Activated effector memory CD4-positive, alpha-beta T cell treated with anti-CD3 and anti-CD28 coated beads, Interleukin-2, amount 50 U/mL, for 16 hours (primary cell): ENCODE measurements around the gene ELP4.

Experiments
- DNase-seq: peaks from one replicate; pipeline ENCODE4 v3.0.0-alpha.2; 2020

ELP4 gene

DNA sequence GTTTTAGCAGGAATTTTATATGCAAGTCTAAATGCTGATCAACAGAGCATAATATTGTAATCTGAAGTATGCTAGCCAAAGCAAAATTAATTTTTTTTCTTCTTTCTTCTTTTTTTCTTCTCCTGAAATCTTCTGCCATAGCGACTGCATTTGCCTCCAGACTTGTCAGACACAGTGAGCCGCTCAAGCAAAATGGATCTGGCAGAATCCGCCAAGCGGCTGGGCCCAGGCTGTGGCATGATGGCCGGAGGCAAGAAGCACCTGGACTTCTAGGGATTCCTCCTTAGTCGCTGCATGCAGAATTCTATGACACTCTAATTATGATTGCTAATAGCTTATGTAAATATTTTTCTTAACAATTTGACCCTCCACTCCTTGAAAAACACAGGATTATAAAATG lies 273.7 kb downstream of the ELP4 start:
- no peak for DNase-seq

DNA sequence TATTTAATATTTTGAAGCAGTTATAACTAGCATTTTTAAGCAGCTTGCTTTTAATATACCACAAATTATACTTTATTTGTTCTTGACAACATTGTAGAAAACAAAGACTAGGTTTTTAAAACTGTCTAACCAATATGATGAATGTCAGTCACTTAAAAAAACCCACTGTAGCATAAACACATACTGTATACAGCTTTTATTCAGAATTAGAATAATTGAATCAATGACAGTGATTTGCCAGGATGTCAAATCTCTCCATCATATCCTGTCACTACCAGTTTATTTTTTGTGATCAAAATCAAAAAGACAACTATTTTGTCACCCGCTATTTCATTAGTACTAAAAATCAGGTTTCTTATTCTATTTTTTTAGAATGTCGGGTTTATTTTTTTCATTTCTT lies 275.0 kb downstream of the ELP4 start:
- DNase-seq = no peak

DNA sequence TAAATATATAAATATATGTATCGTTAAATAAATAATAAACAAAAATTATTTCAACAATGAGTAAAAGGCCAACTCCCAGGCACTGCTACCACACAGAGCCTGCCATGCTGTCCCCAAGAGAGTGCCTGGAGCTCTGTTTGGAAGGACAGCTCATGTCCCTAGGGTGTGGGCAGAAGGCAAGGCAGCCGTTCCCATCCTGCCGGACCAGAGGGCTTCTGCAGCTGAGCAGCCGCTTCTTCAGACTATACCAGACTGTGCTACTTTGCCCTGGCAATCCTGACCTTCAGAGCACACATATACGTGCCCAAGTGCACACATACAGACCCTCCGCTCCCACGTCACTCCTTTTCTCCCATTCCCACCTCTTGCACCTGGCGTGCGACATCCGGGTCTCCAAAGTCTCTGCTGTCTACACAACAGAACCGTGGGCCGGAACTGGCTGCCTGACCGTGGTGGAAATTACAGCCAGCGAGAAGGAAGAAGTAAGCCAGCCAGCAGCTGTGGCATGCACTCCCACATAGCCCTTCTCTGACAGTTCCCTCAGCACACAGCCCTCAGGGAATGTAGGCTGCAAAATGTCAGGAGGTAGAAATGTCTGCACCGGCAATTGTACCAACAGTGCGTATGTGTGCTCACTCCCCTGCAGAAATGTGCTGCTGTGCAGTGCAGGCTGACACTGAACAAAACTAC lies 277.6 kb downstream of the ELP4 start:
- no peak for DNase-seq

DNA sequence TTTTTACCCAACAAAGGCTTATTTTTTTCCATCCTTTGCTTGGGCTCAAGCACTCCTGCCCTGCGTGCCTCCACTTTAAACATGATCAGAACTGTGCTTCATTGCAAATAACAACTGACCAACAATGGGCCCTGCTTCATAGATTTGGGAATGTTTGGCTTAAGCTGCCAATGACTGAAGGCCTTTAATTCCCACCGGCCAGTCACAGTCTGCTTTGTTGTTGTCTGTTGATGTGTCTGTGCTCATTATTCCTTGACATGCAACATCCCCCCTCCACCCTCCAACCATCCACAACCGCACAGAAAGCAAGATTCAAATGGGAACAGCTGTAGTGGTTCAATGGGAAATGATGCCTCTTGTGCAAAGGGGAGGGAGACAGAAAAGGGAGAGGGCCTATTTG lies 278.5 kb downstream of the ELP4 start:
- DNase-seq = no peak

DNA sequence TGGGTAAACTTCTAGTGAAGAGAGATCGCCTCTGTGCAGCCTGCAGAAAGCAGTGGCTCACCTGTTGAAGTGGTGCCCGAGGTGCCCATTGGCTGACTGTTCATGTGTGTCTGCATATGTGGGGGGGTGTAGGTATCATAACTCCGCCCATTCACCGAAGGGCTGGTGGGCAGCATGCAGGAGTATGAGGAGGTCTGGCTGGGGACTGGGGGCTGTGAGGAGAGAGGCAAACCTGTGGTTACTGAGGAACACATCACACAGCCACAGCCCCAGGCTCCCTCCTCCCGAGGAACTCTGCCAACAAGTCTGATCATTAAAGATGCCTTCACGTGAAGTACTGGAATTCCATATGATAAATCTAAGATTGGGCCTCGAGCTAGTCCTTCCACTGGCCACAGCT lies 281.1 kb downstream of the ELP4 start:
- no peak for DNase-seq

DNA sequence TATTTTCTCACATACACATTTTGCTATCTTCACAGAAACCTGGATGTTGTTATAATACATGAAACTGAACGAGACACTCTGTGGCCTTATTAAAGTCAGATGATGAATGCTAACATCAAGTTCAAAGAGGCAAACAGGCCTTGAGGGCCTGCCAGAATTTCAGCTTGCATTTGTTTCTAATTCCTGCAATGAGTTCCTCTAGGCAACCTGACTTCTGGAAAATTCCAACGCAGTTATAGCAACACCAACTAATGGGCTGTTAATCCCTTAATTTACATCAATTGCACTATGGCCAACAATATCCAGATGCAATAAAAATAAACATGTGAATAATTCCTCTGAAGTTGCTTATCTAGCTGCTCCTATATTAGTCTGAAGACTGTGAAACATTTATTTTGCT lies 282.5 kb downstream of the ELP4 start:
- no peak for DNase-seq

DNA sequence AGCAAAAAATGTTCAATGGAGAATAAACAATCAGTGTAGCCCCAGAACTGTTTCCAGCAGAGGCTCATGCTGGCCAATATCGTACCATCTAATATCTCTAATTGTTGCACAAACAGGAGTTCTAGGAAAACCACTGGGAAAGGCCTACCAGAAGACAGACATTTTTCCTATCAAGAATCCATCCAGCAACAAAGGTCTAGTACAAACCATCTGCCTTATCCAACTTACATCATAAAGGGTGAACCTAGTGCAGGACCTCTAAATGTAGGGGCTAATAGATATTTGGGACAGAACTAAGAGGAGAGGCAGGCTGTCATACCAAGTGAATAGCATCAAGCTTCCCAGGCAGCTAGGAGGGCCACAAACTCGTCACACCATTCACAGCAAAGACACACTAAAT lies 282.9 kb downstream of the ELP4 start:
- DNase-seq = no peak

DNA sequence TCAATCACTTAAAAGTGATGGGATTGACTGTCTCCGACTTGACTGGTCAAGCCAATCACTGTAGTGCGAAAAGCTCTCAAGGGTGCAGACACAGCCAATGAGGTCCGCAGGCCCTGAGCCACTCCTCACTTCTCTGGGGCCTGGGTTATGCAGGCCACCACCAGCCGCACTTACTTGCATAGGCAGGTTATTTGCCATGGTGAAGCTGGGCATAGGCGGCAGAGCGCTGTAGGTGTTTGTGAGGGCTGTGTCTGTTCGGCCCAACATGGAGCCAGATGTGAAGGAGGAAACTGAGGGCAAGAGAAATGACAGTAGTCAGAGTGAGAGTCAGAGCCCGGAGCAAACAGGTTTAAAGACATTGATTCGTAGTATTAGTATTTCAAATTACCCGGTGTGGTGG lies 283.7 kb downstream of the ELP4 start:
- DNase-seq = no peak

DNA sequence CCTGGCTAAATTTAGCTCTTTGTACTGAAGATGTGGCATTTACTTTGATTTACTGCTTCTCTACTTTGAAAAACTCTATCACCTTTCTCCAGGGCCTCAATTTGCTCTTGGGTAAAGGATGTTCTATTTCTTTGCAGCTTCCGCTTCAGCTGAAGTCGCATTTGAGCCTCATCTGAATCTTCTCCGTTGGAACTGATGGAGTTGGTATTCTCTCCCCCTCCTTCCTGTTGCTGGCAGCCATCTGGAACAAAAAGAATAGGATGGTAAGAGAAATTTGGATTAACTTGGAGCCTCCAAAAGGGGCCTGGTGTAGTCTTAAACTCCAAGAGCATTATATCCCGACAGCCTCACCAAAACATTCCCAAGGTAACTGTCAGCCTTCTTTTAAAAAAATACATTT lies 285.0 kb downstream of the ELP4 start:
- DNase-seq = no peak

DNA sequence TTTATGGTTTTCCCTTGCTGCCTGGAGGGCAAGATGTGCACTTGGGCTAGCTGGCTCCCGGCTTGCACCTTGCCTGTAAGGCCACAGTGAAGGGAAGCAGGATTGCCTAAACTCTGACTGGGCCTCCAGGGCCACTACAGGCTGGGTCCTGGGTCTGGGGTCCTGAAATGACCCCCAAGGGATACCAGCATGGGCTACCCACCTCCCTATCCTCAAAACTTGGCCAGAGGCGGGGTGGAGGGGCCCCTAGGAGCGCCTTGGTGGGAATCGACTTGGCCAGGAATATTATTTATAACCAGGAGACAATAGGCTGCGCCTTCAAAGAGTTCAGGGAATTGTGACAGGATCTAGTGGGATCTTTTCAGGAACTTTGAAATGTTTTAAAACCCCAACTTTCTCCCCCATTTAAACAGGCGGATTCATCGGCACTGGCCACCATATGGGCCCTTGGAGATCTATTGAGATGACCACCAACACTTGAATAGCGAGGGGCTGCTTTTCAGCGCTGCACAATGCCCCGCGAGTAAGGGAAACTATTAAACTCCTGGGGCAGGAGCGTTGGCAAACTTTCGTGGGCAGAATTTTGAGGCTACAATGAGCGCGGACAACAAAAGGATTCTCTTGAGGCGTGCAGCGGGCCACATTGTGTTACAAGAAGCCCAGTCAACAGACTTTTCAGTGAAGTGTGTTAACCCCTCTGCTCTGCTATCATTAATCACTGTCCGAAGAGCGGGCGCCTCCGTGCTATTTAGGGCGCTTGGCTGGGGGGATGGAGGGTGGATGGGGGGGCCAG lies 286.3 kb downstream of the ELP4 start:
- DNase-seq = no peak

DNA sequence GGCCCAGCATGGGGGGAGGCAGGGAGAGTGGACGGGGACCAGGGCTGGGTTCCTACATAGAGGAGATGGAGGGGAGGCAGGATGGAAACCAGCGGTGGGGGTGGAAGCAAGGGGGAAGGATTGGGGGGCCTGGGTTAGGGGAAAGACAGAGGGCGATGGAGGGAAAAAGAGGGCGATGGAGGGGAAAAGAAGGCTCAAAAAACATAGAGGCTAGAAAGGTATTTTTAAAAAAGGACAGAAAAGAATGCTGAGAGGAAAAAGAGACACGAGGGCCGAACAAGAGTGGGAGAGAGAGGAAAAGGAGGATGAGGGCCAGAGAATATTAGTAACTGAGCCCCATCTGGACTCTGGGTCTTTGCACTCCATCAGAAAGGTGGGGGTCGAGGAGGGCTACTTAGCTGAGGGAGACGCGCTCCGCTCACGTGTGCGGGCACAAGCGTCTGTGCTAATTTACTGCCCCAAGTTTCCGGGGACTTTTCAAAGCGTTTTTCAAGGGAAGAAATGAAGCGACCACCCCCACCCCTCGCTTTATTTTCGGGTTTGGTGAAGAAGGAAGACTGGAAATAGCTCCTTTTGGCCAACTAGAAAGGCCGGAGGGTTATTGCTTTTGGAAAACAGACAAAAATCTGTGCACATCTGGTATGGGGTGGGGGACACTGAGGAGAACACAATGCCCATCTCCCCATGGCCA lies 287.1 kb downstream of the ELP4 start:
- no peak for DNase-seq

DNA sequence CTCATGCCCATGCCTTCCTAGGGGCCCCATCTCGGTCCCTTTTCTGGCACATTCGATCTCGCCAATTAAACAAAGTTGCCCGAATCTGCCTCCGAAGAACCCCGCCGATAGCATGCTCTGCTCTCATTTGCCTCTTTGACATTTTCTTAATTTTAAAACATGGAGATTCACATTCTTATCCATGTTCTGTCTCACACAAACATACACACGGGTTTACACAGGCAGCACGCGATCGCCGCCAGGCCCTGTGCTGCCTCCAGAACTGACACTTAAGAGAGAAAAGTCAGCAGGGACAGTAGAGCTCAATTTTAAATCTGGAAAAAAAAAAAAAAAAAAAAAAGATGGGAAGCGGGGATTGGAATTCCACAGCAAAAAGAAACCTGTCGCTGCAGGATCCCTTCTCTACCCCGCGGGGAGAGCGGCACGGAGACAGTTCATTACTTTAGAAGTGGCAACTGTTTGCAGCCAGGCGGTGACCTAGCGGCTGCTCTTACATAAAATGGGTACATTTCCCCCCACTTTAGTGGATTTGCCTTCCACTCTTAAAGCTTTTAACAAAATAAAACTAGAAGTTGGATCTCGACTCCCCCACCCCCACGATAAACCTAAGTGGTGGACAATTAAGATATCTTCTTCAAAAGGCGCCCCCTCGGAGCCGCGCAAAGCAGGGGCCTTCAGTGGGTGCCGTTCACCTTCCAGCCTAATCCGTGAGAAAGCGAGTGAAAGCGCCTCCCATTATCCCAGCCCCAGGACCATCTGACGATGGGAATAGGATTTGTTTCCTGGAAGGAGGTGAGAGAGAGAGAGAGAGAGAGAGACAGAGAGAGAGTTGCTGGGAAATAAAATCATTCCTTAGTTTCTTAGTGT lies 287.9 kb downstream of the ELP4 start:
- no peak for DNase-seq

DNA sequence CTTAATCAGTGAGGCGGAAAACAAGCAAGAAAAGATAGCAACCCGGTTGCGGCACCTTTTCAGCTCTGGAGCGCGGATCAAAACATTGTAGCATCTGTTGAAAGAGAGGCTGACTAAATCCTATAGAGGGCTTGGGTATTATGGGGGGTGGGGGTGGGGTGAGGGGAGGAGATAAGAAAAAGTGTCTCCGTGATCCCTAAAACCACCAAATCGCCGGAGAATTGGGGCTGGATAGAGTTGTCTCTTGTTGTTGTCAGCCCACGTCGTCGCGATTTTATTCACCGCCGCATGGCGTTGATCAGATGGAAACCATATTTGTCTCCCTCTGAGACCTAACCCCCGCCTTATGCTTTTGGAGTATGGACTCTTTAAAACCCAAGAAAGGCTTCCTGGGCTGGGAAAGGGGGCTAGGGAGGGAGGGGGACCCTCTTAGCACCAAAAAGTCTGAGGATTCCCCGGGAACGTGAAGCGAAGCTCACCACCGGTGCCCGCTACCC lies 288.5 kb downstream of the ELP4 start:
- no peak for DNase-seq

DNA sequence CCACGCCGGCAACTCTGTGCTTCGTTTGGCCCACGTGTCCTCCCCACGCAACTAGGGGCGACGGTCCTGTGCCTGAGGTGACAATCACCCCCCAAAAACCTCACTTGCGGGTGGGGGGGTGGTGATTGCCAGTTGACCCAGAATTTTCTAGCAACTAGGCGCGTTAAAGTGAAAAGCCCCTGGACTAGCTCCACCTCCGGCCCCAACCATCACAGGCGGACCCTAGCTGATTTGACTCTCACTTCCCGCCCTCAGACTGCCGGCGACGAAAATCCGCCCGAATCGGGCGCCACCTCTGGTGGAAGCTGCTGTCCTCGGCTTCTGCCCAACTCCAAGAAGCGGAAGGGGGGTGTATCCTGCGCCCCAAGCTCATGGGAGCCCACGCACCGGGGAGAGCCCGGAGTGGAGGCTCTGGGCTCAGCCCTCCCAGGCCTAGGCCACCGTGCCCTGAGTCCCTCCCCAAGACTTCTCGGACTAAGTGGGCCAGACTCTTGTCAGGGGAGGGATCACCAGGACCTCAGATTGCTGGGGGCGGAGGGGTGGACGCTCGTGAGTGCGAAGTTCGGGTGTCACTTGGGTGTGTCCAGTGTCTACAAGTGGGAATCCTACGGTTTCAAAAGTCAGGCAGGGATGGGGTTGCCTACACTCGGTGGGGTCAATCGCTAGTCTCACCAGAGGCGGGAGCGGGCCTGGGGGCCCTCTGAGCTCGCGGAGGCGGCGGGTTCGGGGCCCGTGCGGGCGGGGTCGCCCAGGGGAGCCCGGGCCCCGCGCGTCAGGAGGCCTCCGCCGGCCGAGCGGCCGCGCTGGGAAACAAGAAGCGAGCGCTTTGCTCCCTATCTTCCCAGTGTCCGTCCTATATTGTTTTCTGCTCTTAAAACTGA lies 289.2 kb downstream of the ELP4 start:
- no peak for DNase-seq

DNA sequence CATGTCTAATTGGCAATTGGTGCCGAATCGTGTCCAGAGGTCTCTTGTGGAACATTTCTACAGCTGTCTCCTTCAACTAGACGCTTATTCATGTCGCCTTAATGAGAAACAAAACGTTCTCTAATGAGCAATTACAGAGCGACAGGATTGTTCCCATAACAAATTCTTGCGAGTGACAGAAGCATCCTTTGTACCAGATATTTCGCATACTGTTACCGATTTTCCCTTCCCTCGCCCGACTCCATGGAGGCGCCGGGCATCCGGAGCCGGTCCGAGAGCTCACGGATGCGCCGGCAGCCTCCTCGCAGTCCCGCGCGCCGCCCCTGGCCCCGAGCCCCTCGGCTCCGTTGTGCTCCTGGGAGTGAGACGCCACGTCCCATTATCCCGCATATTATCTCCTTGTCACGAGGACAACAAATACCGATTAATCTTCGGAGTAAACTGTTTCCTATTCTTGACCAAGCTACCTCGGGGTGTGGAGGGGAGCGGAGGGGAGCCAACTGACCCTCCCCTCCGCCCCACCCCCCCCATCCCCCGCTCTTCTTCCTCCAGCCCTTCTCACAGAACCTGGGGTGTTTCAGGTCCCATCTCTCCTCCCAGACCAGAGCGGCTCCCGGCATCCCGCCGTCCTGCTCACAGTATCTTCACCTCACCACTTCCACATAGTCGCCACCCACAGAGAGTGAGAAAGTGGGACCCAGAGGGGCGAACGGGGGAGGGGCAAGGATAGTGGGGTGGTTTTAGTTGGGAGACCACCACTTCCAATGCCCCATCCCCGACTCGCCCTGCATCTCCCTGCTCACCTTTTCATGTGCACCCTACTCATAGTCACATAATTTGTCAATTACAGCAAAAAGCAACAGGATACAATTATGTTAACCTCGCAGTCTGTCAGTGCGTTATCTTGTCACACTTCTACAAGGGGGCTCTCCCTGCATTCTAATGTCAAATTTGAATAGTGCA lies 290.1 kb downstream of the ELP4 start:
- no peak for DNase-seq

DNA sequence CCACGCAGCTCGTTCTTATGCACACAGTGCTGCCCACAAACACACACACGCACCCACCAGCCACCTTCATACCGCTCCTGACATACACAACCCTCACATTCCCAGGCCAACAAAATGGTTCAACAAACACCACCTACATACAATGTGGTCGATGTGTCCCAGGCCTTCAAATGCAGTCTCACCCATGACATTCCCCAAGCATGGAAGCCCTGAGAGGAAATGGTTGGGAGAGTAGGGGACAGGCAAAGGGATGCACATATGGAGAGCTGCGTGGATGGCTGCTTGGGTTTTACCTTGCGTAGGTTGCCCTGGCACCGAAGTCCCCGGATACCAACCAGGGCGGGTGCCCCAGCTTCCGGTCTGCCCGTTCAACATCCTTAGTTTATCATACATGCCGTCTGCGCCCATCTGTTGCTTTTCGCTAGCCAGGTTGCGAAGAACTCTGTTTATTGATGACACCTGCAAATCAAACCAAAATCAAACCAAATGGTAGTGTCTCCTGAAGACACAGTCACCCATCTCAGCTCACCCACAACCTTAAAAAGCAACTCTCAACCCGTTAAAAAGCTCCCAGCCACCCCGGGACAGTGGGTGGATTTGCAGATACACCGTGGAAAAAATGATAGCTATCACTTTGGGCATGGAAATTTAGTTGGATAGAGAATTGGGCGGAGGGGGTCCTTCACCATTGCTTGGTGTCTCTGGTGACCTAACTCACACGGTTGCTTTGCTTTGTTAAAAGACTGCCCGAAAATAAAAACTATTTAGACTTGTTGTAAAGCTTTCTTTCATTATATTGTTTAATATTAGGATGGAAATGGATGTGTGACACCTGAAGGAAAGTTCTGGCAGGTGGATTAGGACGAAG lies 291.1 kb downstream of the ELP4 start:
- no peak for DNase-seq

DNA sequence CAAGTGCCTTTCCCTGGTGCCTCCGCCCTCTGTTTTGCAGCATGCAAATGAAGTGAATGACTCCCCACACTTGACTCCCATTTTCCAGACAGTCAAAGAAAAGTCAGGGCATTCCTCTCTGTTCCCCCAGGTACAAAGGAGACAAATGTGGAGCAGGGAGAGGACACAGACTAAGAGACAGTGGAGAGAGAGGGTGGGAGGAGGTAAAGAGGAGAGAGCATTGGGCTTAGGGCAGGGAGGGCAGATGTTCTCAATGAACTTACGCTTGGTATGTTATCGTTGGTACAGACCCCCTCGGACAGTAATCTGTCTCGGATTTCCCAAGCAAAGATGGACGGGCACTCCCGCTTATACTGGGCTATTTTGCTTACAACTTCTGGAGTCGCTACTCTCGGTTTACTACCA lies 291.7 kb downstream of the ELP4 start:
- no peak for DNase-seq

DNA sequence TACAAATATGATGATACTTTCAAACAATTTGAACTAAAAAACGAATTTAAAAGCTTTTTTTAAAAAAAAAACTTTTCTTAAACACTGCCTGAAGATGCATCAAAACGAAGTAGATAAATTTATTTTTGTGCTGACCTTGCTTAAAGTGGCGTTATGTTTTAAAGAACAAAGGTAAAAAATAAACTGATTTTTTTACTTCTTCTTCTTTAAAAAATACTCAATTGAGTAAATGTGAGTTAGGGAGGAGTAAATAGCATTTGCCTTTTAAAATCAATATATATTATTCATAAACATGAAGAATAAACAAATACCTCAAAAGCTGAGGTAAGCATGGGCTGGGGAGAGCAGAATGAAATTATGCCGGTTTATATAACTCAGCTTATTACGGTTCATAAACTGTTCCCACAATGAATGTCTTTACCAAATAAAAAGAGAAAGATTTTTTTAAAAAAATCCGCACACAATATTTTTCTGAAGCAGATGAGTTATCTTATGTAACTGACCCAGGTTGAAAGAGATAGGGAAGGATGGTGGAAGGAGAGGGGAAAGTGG lies 292.5 kb downstream of the ELP4 start:
- DNase-seq = no peak

DNA sequence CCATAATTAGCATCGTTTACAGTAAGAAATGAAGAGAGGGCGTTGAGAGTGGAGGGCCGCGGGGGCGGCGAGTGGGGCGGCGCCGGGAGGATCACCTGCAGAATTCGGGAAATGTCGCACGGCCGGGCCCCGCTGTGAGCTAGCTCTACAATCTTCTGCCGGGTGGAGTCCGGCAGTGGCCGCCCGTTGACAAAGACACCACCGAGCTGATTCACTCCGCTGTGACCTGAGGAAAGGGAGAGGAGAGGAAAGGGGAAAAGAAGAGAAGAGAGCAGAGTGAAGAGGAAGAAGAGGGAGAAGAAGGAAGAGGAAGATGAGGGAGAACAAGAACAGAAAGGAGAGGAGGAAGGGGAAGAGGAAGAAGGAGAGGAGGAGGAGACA lies 293.0 kb downstream of the ELP4 start:
- DNase-seq = no peak
